PC-9 (cell line): ENCODE measurements around the gene DDX3X.

Experiments
- CTCF ChIP-seq: fragments of 200-600 bp; sonication (generic); conservative IDR thresholded peaks from 2 replicates; pipeline ENCODE4 v1.6.1; 2017; ENCODE audit warnings: mixed run types, antibody characterized with exemption, mild to moderate bottlenecking, moderate library complexity
- EZH2 ChIP-seq: fragments of 200-600 bp; sonication (generic); IDR thresholded peaks from 2 replicates; pipeline ENCODE4 v1.8.0; 2017; ENCODE audit warnings: antibody characterized with exemption, low read depth

- TF ChIP-seq CTCF (no peak), EZH2 (no peak)
Observed at GRCh38 chrX:41389311-41389888, 55.4 kb downstream of the DDX3X start.
